ENCODE results near the gene SHF. TPM values are rescaled to one million over a fixed set of nuclear protein-coding genes. Genes with fewer than 3 reads are reported as not detected.

SHF gene
- total and polyA plus RNA-seq, 2 experiments from 2014 or later: 0.32 to 0.93 TPM

- Histone ChIP-seq H3K79me2 (ENCODE audit: insufficient read depth) (no peaks in the 10 kb centered on the region), H3K9me2 (ENCODE audit: insufficient read depth) (no peaks in the 10 kb centered on the region), H2AFZ (no peak overlapping the region), H3K4me2 (ENCODE audit: unreplicated experiment) (no peak overlapping the region), H3K27ac (no peak overlapping the region), H3F3A (ENCODE audit: insufficient read depth) (no peaks in the 10 kb centered on the region), H3K36me3 (ENCODE audit: low read depth) (no peaks in the 10 kb centered on the region), H3K9ac (no peak overlapping the region), H3K9me3 (ENCODE audit: low read depth) (no peaks in the 10 kb centered on the region), H4K20me1 (ENCODE audit: insufficient read depth) (no peaks in the 10 kb centered on the region), H3K4me3 (no peak overlapping the region), H3K4me1 (ENCODE audit: insufficient read depth) (no peaks in the 10 kb centered on the region), H3K27me3 (replicated peaks; ENCODE audit: insufficient read depth) (no peaks in the 10 kb centered on the region)
- TF ChIP-seq EZH2 (IDR thresholded peaks at IDR 0.05; ENCODE audit: insufficient read depth, poor library complexity, severe bottlenecking) (no peak), EZH2phosphoT487 (IDR thresholded peaks at IDR 0.05; ENCODE audit: insufficient read depth, low read depth) (no peak)
- WGBS, 2 experiments (ENCODE audit: low coverage in 1 of 2, low lambda C conversion rate in 2 of 2, missing lambda C conversion rate in 2 of 2): 47 to 70% methylated on average over 1 of the region's 1 CpG
- DNase-seq: no peak
- in situ Hi-C loops (cut with MboI): no loop called here
Observed at GRCh38 chr15:45212493-45212892, 24.7 kb upstream of the SHF start.

GRCh38 chr15:45205192-45205591 lies 17.4 kb upstream of the SHF start:
- no peak overlapping the region for H2AFZ ChIP-seq
- no peaks in the 10 kb centered on the region for H3K9me3 ChIP-seq (ENCODE audit: low read depth)
- WGBS, 2 experiments (ENCODE audit: low coverage in 1 of 2, low lambda C conversion rate in 2 of 2, missing lambda C conversion rate in 2 of 2): 0% methylated on average over 2 of the region's 2 CpGs
- H4K20me1 ChIP-seq (ENCODE audit: insufficient read depth): no peaks in the 10 kb centered on the region
- no peak overlapping the region for H3K4me3 ChIP-seq
- peaks cover 12% of the 10 kb centered on the region for H3F3A ChIP-seq (ENCODE audit: insufficient read depth)
- peak; percentile 86 for DNase-seq
- TF ChIP-seq EZH2 (IDR thresholded peaks at IDR 0.05; ENCODE audit: insufficient read depth, poor library complexity, severe bottlenecking) (no peak), EZH2phosphoT487 (IDR thresholded peaks at IDR 0.05; ENCODE audit: insufficient read depth, low read depth) (no peak)
- H3K4me2 ChIP-seq (ENCODE audit: unreplicated experiment): no peak overlapping the region
- H3K79me2 ChIP-seq (ENCODE audit: insufficient read depth): no peaks in the 10 kb centered on the region
- no peak overlapping the region for H3K9ac ChIP-seq
- H3K4me1 ChIP-seq (ENCODE audit: insufficient read depth): no peaks in the 10 kb centered on the region
- in situ Hi-C loops (cut with MboI): no loop called here
- no peak overlapping the region for H3K27ac ChIP-seq
- H3K36me3 ChIP-seq (ENCODE audit: low read depth): no peaks in the 10 kb centered on the region
- no peaks in the 10 kb centered on the region for H3K9me2 ChIP-seq (ENCODE audit: insufficient read depth)
- H3K27me3 ChIP-seq (replicated peaks; ENCODE audit: insufficient read depth): no peaks in the 10 kb centered on the region

- no peak for DNase-seq
- Histone ChIP-seq H3K27ac (no peak overlapping the region), H3F3A (ENCODE audit: insufficient read depth) (peaks cover 20% of the 10 kb centered on the region), H3K9me3 (ENCODE audit: low read depth) (no peaks in the 10 kb centered on the region), H3K27me3 (replicated peaks; ENCODE audit: insufficient read depth) (no peaks in the 10 kb centered on the region), H3K4me2 (ENCODE audit: unreplicated experiment) (no peak overlapping the region), H3K79me2 (ENCODE audit: insufficient read depth) (no peaks in the 10 kb centered on the region), H4K20me1 (ENCODE audit: insufficient read depth) (no peaks in the 10 kb centered on the region), H3K36me3 (ENCODE audit: low read depth) (no peaks in the 10 kb centered on the region), H3K9ac (no peak overlapping the region), H3K4me3 (no peak overlapping the region), H2AFZ (no peak overlapping the region), H3K4me1 (ENCODE audit: insufficient read depth) (no peaks in the 10 kb centered on the region), H3K9me2 (ENCODE audit: insufficient read depth) (no peaks in the 10 kb centered on the region)
- WGBS, 2 experiments (ENCODE audit: low coverage in 1 of 2, low lambda C conversion rate in 2 of 2, missing lambda C conversion rate in 2 of 2): 73 to 74% methylated on average over 4 of the region's 4 CpGs
- in situ Hi-C loops (cut with MboI): no loop called here
- TF ChIP-seq EZH2 (IDR thresholded peaks at IDR 0.05; ENCODE audit: insufficient read depth, poor library complexity, severe bottlenecking): no peak
- no peak for TF ChIP-seq EZH2phosphoT487 (IDR thresholded peaks at IDR 0.05; ENCODE audit: insufficient read depth, low read depth)
Observed at GRCh38 chr15:45203182-45203581, 15.4 kb upstream of the SHF start.

- Histone ChIP-seq H3F3A (ENCODE audit: insufficient read depth) (peaks cover 20% of the 10 kb centered on the region), H3K9me2 (ENCODE audit: insufficient read depth) (no peaks in the 10 kb centered on the region), H3K9ac (no peak overlapping the region), H4K20me1 (ENCODE audit: insufficient read depth) (no peaks in the 10 kb centered on the region), H2AFZ (no peak overlapping the region), H3K27ac (no peak overlapping the region), H3K4me3 (no peak overlapping the region), H3K4me2 (ENCODE audit: unreplicated experiment) (no peak overlapping the region), H3K9me3 (ENCODE audit: low read depth) (no peaks in the 10 kb centered on the region), H3K4me1 (ENCODE audit: insufficient read depth) (no peaks in the 10 kb centered on the region), H3K27me3 (replicated peaks; ENCODE audit: insufficient read depth) (no peaks in the 10 kb centered on the region), H3K36me3 (ENCODE audit: low read depth) (no peaks in the 10 kb centered on the region), H3K79me2 (ENCODE audit: insufficient read depth) (no peaks in the 10 kb centered on the region)
- in situ Hi-C loops (cut with MboI): no loop called here
- TF ChIP-seq EZH2 (IDR thresholded peaks at IDR 0.05; ENCODE audit: insufficient read depth, poor library complexity, severe bottlenecking) (no peak), EZH2phosphoT487 (IDR thresholded peaks at IDR 0.05; ENCODE audit: insufficient read depth, low read depth) (no peak)
- no peak for DNase-seq
- 66 to 68% methylated on average over 7 of the region's 7 CpGs for WGBS, 2 experiments (ENCODE audit: low coverage in 1 of 2, low lambda C conversion rate in 2 of 2, missing lambda C conversion rate in 2 of 2)
Observed at GRCh38 chr15:45201869-45202268, 14.1 kb upstream of the SHF start.

GRCh38 chr15:45201557-45201859 lies 13.7 kb upstream of the SHF start:
- no peak for TF ChIP-seq EZH2 (IDR thresholded peaks at IDR 0.05; ENCODE audit: insufficient read depth, poor library complexity, severe bottlenecking)
- no peak for TF ChIP-seq EZH2phosphoT487 (IDR thresholded peaks at IDR 0.05; ENCODE audit: insufficient read depth, low read depth)
- peak; percentile 7 for DNase-seq
- Histone ChIP-seq H3K4me1 (ENCODE audit: insufficient read depth) (no peaks in the 10 kb centered on the region), H4K20me1 (ENCODE audit: insufficient read depth) (no peaks in the 10 kb centered on the region), H3K4me2 (ENCODE audit: unreplicated experiment) (no peak overlapping the region), H3K27me3 (replicated peaks; ENCODE audit: insufficient read depth) (no peaks in the 10 kb centered on the region), H3K27ac (peak overlapping the region; percentile 97; the same call in 1 of the 2 replicates), H3K4me3 (no peak overlapping the region), H3K9me2 (ENCODE audit: insufficient read depth) (no peaks in the 10 kb centered on the region), H3K79me2 (ENCODE audit: insufficient read depth) (no peaks in the 10 kb centered on the region), H2AFZ (no peak overlapping the region), H3K36me3 (ENCODE audit: low read depth) (no peaks in the 10 kb centered on the region), H3K9ac (no peak overlapping the region), H3F3A (ENCODE audit: insufficient read depth) (peaks cover 20% of the 10 kb centered on the region), H3K9me3 (ENCODE audit: low read depth) (no peaks in the 10 kb centered on the region)
- in situ Hi-C loops (cut with MboI): no loop called here
- 62 to 68% methylated on average over 3 of the region's 3 CpGs for WGBS, 2 experiments (ENCODE audit: low coverage in 1 of 2, low lambda C conversion rate in 2 of 2, missing lambda C conversion rate in 2 of 2)
